GM19193 (cell line): ENCODE measurements around the gene CCL26.

ENCODE experiments used
- POLR2A ChIP-seq: IDR thresholded peaks from 4 replicates; pipeline ENCODE4 v1.6.1; 2011; ENCODE audit not compliant: insufficient read depth, insufficient read length; ENCODE audit errors: extremely low read depth

The CCL26 gene

DNA sequence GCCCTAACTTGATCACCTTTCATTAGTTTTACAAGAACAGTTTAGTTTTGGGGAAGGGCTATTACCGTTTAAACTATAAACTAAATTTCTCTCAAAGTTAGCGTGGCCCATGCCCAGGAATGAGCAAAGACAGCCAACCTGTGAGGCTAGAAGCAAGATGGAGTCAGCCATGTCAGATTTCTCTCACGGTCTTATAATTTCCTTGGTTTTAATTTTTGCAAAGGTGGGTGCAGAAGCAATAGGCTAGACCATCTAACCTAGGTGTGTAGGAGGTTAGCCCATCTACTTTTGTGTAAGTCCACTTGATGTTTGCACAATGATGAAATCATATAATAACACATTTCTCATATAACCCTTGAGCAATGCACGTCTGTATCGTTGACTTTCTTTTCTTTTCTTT lies 32.7 kb upstream of the CCL26 start:
- no peak for TF ChIP-seq POLR2A

DNA sequence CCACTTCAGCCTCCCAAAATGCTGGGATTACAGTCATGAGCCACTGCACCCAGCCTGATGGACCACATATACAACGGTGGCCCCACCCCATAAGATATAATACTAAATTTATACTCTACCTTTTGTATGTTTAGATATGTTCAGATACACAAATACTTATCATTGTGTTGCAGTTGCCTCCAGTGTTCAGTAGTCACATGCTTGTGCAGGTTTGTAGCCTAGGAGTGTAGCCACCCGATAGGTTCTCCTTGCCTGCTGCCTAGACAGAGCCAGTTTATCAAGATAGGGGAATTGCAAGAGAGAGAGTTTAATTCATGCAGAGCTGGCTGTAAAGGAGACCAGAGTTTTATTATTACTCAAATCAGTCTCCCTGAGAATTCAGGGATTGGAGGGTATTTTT lies 32.0 kb upstream of the CCL26 start:
- no peak for TF ChIP-seq POLR2A

- TF ChIP-seq POLR2A = no peak
Observed at GRCh38 chr7:75802552-75802821, 30.5 kb upstream of the CCL26 start.

GRCh38 chr7:75798770-75799169 lies 26.8 kb upstream of the CCL26 start:
- no peak for TF ChIP-seq POLR2A

DNA sequence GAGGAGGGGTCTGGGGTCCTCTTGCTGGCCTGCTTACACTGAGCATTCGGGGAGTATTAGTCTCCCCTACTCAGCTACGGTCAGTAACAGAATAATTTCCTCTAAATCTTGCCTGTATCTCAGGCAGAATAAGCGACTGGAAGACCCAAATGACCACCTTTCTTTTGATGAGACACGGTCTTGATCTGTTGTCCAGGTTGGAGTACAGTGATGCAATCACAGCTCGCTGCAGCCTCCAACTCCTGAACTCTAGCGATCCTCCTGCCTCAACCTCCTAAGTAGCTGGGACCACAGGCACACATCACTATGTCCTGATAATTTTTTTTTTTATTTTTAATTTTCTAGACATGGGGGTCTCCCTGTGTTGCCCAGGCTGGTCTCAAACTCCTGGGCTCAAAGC lies 24.4 kb upstream of the CCL26 start:
- no peak for TF ChIP-seq POLR2A

DNA sequence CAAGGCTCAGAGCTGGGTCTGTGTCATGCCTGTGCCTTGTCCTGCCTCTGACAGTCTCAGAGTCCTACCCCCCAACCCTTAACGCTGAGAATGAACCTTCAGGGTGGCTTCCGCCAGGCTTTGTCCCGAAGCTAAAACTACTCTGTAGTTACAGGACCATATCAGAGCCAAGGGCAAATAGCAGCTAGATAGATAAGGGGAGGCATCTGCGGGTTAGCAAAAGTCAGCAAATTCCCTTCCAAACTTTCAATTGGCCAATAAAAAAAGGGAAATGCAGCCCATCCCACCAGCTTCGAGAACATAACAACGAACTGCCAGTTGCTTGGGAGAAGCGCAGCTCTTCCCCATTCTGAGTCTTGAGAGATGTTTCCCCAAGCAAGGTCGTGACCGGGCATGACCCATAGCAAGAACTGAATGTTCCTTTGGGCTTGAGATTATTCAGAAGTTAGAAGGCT lies 23.8 kb upstream of the CCL26 start:
- TF ChIP-seq POLR2A = no peak

- TF ChIP-seq POLR2A = no peak
Observed at GRCh38 chr7:75793676-75794075, 21.7 kb upstream of the CCL26 start.

- TF ChIP-seq POLR2A = no peak
Observed at GRCh38 chr7:75789361-75789924, 17.4 kb upstream of the CCL26 start.

GRCh38 chr7:75776295-75776971 lies 4.4 kb upstream of the CCL26 start:
- no peak for TF ChIP-seq POLR2A

GRCh38 chr7:75771224-75771623 lies 787 bp downstream of the CCL26 start:
- no peak for TF ChIP-seq POLR2A

DNA sequence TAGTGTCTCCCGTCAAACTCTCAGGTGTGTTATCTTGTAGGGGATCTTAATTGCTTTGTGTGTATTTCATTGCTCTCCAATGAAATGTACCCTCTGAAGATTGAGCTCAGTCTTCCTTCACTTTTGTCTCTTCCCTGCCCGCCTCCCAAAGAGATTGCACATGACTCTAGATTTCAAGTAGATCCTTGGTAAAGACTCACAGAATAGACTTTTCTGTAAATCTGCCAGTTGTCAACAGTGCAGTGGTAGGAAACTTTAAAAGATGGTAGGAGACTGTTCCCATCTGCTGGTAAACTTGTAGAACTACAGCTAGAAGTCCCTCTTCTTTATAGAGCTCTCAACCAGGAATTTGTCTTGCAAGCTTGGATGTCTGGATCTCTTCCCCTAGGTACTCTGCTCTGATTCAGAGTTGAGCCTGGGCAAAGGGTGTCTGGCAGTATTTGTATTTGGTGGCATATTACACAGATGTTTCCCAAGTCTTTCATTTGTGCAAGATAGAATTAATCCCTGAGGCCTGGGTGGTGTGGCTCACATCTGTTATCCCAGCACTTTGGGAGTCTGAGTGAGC lies 9.6 kb downstream of the CCL26 start:
- TF ChIP-seq POLR2A = no peak

- TF ChIP-seq POLR2A = no peak
Observed at GRCh38 chr7:75758491-75758890, 13.5 kb downstream of the CCL26 start.

DNA sequence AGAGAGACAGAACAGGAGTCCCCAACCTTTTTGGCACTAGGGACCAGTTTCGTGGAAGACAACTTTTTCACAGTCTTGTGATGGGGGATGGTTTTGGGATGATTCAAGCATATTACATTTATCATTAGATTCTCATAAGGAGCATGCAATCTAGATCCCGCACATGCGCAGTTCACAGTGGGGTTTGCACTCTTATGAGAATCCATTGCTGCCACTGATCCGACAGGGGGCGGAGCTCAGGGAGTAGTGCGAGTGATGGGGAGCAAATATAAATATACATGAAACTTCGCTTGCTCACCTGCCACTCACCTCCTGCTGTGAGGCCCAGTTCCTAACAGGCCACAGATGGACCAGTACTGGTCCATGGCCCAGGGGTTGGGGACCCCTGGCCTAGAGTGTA lies 14.2 kb downstream of the CCL26 start:
- TF ChIP-seq POLR2A = no peak

DNA sequence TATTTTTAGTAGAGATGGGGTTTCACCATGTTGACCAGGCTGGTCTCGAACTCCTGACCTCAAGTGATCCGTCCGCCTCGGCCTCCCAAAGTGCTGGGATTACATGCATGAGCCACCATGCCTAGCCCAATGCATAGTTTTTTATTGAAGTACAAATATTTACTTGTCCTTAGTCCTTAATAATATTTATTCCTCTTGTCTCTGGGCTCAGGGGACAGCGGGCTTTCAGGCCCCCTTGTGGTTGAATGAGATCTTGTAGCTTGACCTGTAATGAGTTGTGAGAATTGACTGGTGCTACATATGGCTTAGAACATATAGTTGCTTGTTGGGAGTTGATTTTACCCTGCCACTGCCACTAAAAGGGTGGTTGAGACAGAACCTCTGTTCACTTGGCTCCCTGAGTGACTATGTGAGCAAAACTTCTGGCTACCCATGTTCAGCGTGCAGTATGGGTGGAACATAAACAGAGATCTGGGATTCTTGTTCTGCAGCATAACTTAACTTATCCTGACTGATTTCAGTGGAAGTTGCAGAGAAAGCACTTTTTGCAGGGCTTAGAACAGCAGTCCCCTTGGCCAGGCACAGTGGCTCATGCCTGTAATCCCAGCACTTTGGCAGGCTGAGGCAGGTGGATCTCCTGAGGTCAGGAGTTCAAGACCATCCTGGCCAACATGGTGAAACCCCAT lies 14.9 kb downstream of the CCL26 start:
- TF ChIP-seq POLR2A = no peak

GRCh38 chr7:75756206-75756990 lies 15.6 kb downstream of the CCL26 start:
- no peak for TF ChIP-seq POLR2A
